T-helper 1 cell (primary cell): ENCODE results near the gene PHGDH.

Experiments
- DNase-seq, 5 donors: peaks; one replicate each; pipeline ENCODE4 v3.0.0-alpha.2; 2012 to 2020

The PHGDH gene

GRCh38 chr1:119732465-119733168 is 20.9 kb downstream of the PHGDH start:
- DNase-seq = no peak

DNA sequence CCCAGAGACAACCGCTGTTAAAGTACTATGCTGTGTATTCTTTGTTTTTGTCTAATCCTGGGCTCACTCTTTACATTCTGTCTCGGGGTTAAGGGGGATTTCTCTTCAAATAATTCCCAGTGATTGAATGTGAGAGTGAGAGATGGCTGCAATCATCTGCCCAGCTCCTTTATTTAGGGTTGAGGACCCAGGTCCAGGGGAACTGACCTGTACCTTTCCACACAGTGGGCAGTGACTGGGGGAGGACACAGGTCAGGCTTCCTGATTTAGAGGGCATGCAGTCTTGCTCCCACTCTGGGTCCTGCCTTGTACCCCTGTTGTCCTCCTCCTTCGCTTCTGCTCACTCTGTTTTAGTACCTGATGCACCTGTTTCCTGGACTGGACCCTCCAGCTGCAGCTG is 22.0 kb downstream of the PHGDH start:
- no peak for DNase-seq

DNA sequence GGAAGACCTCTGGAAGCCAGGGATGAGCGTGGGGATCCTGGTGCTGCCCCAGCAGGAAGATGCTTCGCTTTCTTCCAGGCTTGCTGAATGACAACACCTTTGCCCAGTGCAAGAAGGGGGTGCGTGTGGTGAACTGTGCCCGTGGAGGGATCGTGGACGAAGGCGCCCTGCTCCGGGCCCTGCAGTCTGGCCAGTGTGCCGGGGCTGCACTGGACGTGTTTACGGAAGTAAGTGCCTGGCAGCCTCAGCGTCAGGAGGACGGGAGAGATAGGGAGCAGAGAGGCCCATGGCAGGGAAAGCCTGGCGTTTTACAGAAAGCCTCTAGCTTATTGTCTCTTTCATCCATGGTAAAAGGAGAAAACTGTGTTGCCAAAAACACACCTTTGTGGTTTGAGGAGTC is 23.5 kb downstream of the PHGDH start:
- no peak for DNase-seq

DNA sequence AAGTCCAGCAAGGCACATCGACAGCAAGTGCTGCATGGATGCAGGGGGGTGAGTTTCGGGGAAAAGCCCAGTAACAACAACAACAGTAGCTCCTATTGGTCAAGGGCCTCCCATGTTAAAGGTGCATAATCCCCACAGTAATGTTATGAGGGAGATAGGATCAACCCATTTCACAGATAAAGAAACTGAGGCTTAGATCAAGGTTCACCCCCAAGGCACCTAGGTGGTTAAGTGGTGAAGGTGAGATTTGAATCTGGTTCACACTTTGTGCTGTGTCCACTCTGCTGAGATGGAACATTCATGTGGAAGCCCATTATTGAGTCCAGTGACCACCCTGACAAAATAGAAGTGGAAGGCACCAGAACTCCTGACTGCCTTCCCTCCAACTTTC is 24.9 kb downstream of the PHGDH start:
- DNase-seq = no peak

GRCh38 chr1:119737040-119737682 is 25.4 kb downstream of the PHGDH start:
- DNase-seq = no peak

DNA sequence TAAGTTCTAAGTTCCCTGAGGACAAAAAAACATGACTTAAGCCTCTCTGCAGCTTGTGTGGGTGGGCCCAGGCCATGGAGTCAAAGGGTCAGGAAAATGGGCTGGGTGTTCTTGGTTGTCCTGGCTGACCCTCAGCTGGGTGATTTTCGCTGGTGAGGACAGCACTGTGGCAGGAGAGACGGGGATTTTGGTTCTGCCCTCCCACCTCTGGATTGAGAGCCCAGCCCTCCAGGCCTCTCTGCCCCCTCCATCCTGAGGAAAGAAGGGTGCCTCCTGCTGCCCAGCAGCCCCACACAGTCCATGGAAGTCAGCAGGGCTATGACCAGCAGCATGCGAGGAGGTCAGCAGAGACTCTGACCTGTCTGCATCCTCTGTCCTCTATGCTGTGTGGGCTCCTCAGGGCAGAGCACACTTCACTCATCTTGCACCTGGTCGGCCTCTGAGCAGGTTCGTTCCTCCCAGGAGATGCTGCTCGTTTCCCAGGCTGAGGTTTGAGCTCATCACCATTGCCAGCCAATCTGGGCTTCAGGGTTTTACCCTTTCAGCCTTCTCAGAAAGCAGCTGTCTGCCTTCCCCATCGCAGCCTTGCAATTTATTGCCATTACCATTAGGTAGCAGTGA is 26.5 kb downstream of the PHGDH start:
- DNase-seq = no peak

DNA sequence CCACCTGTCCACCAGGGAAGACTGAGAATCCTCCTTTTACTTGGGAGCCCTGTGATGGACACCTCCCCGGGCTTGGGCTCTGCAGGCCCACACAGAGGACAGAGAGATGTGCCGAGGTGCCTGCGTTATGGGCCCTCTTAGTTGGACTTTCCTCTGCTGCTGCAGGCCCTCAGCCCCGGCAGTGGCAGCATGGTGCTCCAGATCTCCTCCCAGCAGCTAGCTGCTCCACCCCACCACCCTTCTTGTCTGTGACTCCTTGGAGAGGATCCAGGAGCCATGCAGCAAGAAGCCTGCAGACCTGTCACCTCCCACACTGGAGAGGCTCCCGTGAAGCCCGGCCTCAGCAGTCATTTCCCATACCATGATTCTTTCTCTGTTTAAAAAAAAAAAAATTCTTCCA is 27.4 kb downstream of the PHGDH start:
- no peak for DNase-seq

DNA sequence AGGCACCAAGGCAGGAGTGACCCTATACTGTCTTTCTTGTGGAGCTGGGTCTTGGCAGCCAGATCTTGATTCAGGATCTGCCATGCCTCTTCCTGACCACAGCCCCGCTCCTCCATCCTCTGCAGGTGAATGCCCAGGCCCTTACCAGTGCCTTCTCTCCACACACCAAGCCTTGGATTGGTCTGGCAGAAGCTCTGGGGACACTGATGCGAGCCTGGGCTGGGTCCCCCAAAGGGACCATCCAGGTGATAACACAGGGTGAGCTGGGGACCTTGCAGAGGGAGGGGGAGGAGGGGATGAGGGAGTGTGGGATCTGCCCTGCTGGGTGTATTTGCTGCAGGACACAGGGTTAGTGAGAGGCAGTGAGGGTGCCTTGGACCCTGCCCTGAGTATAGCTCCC is 28.5 kb downstream of the PHGDH start:
- no peak for DNase-seq

DNA sequence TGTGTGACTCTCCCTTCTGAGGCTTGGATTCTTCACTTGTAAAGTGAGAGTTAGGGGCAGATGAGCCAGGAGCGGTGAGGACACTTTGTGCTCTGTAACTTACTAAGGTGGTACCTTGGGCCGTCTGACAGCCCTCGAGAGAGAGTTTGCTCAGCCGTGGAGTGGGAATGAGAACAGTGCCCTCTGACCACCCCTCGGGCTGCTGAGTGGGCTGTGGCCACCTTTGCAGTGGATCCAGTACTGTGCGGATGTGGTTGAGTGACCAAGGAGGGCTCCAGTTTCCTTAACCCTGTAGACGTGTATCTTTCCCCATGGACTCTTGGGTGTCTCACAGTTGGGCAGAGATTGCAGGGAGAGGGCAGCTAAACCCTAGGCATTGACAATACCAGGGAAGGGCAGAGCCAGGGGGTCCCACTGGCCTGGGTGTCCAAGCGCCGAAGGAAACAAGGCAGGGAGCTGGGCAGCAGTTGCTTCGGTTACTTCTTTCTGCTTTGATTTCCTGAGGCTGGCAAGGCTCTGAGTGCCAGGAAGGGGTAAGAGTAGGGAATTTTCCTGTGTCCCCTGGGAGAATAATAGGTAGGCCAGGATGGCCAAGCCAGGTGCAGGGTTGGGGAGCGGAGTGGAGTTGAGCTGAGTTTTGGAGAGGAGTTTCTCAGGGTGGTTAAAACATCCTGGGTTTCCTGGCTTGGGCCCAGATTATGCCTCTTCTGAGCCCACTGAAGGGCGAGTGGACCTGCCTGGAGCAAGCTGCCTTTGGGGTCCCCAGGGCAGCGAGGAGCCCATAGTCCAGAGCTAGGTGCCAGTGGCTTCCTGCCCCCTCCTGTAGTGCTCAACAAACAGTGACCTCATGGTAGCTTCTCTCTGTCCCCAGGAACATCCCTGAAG is 29.4 kb downstream of the PHGDH start:
- no peak for DNase-seq

DNA sequence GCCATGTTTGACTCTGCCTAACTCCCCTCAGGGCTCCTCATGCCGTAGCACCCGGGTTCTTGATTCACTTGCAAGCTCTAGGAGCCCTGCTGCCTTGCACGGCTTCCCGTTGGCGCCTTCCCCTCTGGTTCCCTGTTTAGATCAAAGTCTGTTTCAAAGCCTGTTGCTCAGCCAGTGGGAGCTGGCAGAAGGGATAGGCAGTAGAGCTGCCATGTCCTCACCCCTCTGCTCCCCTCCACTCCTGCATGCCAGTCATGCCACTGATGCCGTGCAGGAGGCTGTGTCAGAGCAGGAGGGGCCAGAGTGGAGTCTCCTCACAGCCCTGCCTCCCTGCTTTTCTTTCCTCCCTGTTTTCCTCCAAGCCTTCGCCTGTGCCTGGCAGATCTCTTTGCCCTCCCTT is 30.5 kb downstream of the PHGDH start:
- DNase-seq = no peak

GRCh38 chr1:119742677-119743076 is 30.9 kb downstream of the PHGDH start:
- no peak for DNase-seq

DNA sequence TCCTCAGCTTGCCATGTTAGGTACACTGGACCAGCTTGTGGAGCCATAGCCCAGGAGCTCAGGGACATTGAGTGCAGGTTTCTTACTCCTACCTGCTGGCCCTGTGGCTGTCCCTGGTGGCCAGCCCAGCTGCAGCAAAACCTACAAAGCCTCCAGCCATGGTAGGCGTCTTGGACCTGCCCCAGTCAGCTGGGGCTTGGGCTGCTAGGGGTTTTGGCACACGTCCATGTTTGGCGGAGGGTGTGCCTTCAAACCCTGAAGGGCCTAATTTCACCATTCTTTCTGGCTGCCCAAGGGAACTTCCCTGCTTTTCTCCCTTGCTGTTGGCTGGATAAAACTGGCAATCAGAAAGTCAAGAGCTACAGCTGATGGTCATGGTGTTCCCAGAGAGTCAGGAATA is 31.6 kb downstream of the PHGDH start:
- DNase-seq = no peak

GRCh38 chr1:119743776-119744597 is 32.3 kb downstream of the PHGDH start:
- DNase-seq = peak in 2 of 5 donors; percentile 2 to 63

DNA sequence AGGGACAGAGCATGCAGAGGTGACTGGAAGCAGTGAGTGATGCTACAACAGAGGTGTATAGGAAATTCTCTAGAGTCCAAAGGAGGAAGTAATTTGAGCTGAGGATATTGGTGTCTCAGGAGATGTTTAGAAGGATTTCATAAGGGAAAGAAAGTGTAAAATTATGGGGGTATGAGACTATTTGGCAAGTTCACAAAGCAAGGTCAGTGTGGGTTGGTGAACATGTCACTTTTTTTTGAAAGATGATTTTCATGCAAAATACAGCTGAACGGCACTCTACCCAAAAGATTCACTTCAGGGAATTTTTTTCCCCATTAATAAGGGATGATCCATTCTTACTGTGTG is 32.8 kb downstream of the PHGDH start:
- DNase-seq = no peak

DNA sequence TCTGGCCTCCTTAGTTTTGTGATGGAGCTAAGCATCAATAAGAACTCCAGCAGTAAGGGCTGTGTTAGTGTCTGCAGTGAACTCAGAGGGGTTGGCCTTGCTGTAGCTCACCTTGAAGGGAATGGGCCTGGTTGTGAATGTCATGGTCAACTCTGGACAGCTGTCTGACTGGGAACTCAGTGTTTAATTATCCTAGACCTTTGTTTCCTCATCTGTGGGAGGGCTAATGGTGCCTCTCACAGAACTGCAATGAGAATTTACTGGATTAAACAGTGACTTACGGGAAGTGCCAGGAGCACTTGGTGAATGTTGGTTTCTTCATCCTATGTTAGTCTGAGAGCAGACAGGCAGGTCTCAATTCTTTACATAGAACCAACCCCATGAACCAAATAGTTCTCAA is 33.3 kb downstream of the PHGDH start:
- no peak for DNase-seq

- no peak for DNase-seq
These were observed 35.7 kb downstream of the PHGDH start for GRCh38 chr1:119747451-119747850.

- DNase-seq = no peak
These were observed 36.3 kb downstream of the PHGDH start for GRCh38 chr1:119748040-119748439.

DNA sequence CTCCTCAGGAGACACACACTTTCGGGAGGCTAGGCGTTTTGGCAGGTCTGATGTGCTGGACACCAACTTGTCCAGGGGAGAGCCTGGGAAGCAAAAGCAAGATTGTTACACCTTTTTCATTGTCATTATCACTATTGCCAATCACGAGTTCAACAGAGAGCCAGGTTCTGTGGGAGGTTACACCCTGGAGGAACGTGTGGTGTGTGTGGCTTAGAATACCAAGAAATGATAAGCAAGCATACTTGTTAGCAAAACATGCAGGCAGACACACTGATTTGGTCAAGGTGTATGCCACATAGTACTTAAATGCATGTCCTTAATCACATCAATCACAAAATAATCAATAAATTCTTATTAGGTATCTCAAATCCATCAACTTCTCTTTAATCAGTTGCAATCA is 40.9 kb downstream of the PHGDH start:
- peak in 1 of 5 donors; percentile 15 for DNase-seq

GRCh38 chr1:119758584-119758983 is 46.9 kb downstream of the PHGDH start:
- peak in 1 of 5 donors; percentile 23 for DNase-seq

GRCh38 chr1:119762409-119762808 is 50.7 kb downstream of the PHGDH start:
- DNase-seq = no peak

DNA sequence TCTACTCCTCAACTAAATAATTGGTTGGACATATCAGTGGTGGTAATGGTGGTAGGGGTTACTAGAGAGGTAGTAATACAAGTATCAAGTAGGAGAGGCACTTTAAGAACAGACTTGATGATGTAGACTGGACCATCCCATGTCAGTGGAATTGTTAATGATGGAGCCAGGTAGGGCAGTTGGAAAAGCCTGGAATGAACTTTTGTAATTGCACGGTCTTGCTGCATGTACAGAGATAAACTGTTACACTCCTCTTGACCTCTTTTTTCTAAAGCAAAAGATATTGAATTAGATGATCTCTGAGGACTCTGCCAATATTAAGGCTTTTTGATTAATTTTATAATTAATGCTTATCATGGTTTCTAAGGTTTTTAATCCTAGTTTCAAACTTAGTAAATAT is 51.2 kb downstream of the PHGDH start:
- DNase-seq = no peak

DNA sequence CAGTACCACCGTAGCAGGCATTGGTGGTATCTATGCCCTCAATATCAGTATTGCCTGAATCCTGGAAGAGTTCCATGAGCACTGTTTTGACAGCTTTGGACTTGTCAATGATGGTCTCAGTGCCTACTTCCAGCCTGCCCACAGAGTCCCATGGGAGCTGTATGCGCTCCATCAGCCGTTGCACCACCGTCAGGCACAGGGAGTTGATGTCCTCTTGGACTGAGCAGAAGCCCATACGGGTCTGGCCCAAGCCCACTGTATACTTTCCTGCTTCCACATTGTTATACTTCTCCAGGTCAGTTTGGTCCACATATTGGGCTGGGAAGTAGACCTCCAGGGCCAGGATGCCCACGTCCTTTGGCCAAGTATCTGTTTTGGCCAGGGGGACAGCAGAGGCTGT is 52.5 kb downstream of the PHGDH start:
- no peak for DNase-seq
